Gastrocnemius medialis (tissue), 4 donors: Measurements from ENCODE around the gene TMOD3.

Experiments used
- POLR2A ChIP-seq, 2 donors: fragments of 450-650 bp; IDR thresholded peaks; one replicate each; pipeline ENCODE4 v1.6.1; 2017; ENCODE audit warnings: antibody characterized with exemption in 2 of 2, mild to moderate bottlenecking in 2 of 2, moderate library complexity in 2 of 2
- TF ChIP-seq, protein P1 (sequence below), 5 experiments: fragments of 450-650 bp in 3 of 5; fragments of 200-600 bp in 2 of 5; sonication (generic) in 2 of 5; IDR thresholded peaks in 4 of 5; conservative IDR thresholded peaks in 1 of 5; 1 replicate in 4 of 5; 2 replicates in 1 of 5; pipeline ENCODE4 v1.5.1; 2016 to 2019; ENCODE audit warnings: antibody characterized with exemption in 5 of 5, mild to moderate bottlenecking in 3 of 5, moderate library complexity in 3 of 5

- TF ChIP-seq, protein P1, sequence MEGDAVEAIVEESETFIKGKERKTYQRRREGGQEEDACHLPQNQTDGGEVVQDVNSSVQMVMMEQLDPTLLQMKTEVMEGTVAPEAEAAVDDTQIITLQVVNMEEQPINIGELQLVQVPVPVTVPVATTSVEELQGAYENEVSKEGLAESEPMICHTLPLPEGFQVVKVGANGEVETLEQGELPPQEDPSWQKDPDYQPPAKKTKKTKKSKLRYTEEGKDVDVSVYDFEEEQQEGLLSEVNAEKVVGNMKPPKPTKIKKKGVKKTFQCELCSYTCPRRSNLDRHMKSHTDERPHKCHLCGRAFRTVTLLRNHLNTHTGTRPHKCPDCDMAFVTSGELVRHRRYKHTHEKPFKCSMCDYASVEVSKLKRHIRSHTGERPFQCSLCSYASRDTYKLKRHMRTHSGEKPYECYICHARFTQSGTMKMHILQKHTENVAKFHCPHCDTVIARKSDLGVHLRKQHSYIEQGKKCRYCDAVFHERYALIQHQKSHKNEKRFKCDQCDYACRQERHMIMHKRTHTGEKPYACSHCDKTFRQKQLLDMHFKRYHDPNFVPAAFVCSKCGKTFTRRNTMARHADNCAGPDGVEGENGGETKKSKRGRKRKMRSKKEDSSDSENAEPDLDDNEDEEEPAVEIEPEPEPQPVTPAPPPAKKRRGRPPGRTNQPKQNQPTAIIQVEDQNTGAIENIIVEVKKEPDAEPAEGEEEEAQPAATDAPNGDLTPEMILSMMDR (IDR thresholded peaks at IDR 0.05 in 4 of 5, conservative IDR thresholded peaks at IDR 0.05 in 1 of 5), result no peak
- TF ChIP-seq POLR2A (IDR thresholded peaks at IDR 0.05), result no peak
These were observed 32.5 kb upstream of the TMOD3 start for GRCh38 chr15:51796847-51797401.
